Fibroblast of pulmonary artery (primary cell): ENCODE data around the gene AHNAK2.
"Not testable (repeated sequence)": the region's sequence is repeated elsewhere in the genome, so short reads cannot be mapped to it uniquely, and the experiment has no call there.

ENCODE experiments used
- DNase-seq: peaks from one replicate; pipeline ENCODE4 v3.0.0-alpha.2; 2010; ENCODE audit warnings: low read depth
- H3K4me3 ChIP-seq: replicated peaks from 2 replicates; pipeline ENCODE4 v1.5.1; 2011; ENCODE audit warnings: low read depth, mild to moderate bottlenecking, control low read depth, low read length, moderate library complexity
- TF ChIP-seq, protein P1 (sequence below): IDR thresholded peaks from 2 replicates; pipeline ENCODE4 v1.5.1; 2011; ENCODE audit warnings: mild to moderate bottlenecking, control low read depth, low read length, inconsistent platforms; ENCODE audit errors: missing control alignments

Gene AHNAK2

DNA sequence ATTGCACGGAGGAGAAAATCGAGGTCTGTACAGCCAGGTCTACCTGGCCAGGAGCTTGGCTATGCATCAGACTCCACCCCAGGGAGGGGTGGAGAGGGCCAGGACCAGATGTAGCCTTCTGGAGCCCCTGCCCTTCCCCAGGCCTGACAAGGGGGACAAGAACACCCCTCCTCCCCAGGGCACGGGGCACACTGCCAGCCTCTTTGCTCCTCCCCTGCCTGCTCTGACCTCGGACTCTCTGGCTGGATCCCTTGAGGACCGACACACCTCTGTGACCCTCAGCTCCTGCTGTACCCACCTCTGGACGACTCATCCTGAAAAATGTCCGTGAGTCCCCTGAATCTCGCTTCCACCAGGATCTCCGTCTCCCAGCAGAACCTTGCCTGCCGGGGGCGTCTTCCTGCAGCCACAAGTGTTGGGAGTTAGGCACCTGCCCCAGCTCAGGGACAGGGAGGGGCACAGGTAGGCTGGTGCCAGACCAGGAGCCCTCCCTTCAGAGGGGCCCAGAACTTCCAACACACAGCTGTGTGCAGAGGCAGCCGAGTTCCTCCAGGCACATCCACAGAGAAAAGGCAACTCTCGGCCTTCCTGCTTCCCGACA is 21.8 kb downstream of the AHNAK2 start:
- TF ChIP-seq, protein P1, sequence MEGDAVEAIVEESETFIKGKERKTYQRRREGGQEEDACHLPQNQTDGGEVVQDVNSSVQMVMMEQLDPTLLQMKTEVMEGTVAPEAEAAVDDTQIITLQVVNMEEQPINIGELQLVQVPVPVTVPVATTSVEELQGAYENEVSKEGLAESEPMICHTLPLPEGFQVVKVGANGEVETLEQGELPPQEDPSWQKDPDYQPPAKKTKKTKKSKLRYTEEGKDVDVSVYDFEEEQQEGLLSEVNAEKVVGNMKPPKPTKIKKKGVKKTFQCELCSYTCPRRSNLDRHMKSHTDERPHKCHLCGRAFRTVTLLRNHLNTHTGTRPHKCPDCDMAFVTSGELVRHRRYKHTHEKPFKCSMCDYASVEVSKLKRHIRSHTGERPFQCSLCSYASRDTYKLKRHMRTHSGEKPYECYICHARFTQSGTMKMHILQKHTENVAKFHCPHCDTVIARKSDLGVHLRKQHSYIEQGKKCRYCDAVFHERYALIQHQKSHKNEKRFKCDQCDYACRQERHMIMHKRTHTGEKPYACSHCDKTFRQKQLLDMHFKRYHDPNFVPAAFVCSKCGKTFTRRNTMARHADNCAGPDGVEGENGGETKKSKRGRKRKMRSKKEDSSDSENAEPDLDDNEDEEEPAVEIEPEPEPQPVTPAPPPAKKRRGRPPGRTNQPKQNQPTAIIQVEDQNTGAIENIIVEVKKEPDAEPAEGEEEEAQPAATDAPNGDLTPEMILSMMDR = no peak
- H3K4me3 ChIP-seq = no peak overlapping the region
- no peak for DNase-seq

DNA sequence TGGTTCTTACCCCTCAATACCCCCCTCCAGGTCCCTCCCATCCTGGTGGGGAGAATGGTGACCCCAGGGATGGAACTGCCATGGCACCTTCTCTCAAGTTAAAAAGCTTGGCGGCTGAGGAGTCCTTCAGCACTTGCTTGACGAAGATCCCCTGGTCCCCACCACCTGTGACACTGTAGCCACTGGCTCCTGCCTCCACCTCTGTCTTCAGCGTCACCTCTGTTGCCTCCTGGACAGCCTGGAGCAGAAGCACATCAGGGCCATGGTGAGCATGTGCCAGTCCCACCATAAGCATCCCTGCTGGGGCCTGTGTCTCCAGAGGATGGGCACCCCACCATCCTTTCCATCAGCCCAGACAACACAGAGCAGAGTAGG is 22.8 kb downstream of the AHNAK2 start:
- TF ChIP-seq, protein P1 = no peak
- DNase-seq = no peak
- H3K4me3 ChIP-seq = no peak overlapping the region

DNA sequence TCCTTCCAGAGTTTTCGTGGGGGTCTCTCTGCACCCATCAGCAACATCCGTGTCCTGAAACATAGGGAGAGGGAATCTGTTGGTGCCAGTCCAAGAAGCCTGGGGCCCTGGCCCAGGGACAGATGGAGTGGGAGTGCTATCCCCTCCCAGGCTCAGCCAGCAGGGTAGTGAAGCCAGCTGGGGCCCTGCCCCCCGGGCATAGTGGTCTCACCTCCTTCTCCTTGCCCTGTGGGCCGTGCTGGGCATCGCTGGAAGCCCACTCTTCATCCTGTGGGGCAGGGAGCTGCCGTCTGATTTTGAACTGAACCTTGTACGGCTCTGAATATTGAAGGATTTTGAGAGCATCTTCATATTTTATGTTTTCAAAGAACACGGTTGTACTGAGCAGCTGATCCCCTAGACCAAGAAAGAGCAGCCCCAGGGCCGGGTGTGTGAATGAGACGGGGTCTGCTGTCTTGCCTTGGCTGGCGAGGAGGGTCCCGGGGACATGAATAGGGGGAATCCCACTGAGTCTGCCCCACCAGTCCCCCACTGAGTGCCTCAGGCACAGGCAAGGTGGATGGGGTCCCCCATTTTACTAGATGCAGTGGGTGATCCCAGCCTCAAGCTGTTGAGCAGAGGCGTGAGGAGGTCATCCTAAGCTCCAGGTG is 23.3 kb downstream of the AHNAK2 start:
- no peak for DNase-seq
- TF ChIP-seq, protein P1 = no peak
- no peak overlapping the region for H3K4me3 ChIP-seq

DNA sequence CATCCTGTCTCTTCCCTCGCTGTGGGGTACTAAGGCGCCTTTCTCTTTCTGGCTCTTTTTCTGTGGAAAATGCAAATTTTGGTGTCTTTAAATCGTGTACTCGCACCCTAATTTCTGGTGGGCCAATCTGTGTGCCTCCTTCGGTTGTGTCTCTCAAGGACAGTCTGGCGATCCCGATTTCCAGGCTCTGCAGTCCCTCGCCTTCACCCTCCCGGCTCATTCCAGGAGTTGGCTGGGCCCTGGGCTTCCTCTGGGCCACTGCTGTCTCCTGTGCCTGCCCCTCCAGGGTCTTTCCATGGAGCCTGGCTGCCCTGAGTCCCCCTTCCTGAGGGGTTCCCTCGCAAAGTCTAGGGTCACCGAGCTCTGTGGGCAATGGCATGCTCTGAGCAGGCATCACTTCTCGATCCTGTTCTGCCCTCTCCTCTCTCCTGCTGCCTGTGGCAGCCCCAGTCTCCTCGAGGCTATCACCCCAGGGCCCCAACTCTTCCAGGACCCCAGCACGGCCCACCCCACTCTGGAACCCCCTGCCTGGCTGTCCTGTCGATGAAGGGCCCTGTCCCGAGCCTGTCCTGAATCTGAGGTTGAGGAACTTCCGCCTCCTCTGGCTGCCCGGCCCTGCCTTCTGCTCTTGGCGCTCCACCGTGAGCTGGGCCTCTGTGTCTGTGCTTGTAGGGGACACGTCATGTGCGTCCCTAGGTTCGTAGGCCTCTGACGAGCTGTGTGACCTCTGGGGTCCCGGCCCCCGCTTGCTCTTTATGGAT is 24.1 kb downstream of the AHNAK2 start:
- no peak for DNase-seq
- TF ChIP-seq, protein P1 = no peak
- H3K4me3 ChIP-seq = no peak overlapping the region

DNA sequence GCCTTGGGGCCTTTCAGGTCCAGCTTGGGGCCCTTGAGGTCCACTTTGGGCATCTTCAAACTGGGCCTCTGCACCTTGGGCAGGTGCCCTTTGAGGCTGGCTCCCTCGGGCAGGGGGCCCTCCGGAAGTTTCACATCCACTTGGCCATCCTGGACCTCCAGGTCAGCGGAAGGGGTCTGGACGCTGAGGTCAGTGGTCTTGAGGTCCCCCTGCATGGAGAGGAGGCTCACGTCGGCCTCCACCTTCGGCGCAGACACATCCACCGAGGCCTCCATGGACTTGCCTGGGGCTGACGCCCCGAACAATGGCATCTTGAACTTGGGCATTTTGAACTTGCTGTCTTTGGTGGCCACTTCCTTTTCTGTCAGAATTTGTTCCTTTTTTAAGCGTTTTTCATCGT is 25.1 kb downstream of the AHNAK2 start:
- TF ChIP-seq, protein P1 = no peak
- DNase-seq = no peak
- no peak overlapping the region for H3K4me3 ChIP-seq

DNA sequence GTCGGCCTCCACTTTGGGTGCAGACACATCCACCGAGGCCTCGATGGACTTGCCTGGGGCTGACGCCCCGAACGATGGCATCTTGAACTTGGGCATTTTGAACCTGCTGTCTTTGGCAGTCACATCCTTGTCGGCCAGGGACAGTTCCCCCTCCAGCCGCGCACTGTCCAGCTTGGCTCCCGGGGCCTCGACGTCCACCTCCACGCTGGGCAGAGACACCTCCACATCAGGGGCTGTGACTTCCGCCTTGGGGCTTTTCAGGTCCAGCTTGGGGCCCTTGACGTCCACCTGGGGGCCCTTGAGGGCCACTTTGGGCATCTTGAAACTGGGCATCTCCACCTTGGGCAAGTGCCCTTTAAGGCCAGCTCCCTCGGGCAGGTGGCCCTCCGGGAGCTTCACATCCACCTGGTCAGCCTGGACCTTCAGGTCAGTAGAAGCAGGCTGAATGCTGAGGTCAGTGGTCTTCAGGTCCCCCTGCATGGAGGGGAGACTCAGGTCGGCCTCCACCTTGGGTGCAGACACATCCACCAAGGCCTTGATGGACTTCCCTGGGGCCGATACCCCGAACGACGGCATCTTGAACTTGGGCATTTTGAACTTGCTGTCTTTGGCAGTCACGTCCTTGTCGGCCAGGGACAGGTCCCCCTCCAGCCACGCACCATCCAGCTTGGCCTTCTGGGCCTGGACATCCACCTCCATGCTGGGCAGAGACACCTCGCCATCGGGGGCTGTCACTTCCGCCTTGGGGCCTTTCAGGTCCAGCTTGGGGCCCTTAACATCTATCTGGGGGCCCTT is 26.1 kb downstream of the AHNAK2 start:
- not testable (repeated sequence) for DNase-seq, H3K4me3 ChIP-seq

DNA sequence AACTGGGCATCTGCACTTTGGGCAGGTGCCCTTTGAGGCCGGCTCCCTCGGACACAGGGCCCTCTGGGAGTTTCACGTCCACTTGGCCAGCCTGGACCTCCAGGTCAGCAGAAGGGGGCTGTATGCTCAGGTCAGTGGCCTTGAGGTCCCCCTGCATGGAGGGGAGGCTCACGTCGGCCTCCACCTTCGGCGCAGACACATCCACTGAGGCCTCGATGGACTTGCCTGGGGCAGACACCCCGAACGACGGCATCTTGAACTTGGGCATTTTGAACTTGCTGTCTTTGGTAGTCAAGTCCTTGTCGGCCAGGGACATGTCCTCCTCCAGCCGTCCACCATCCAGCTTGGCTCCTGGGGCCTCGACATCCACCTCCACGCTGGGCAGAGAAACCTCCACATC is 27.5 kb downstream of the AHNAK2 start:
- not testable (repeated sequence) for H3K4me3 ChIP-seq, DNase-seq
